IMR-90 (cell line): ENCODE results near the gene CATSPER1. TPM values are rescaled to one million over a fixed set of nuclear protein-coding genes. Genes with fewer than 3 reads are reported as not detected.

Source experiments
- ATAC-seq: fragments of 200-7000 bp; cut with Tn5 transposase; 2 replicates; pipeline ENCODE4 v1.9.1; 2020; ENCODE audit warnings: low read depth, mild to moderate bottlenecking, moderate library complexity
- BruUV-seq: library from RNA; stranded (reverse); fragments of 400-500 nt; replicated peaks from 2 replicates; lab custom pipeline; 2021; lab: Mats Ljungman, UMichigan
- CTCF ChIA-PET: fragments of 300-600 bp; formaldehyde crosslinking; extraction: SDS; loops from one replicate; lab custom pipeline; 2021; ENCODE audit warnings: antibody characterized with exemption; lab: Yijun Ruan, JAX
- POLR2A ChIA-PET: fragments of 300-600 bp; sonication (Branson Sonifier 250); formaldehyde crosslinking; loops from one replicate; lab custom pipeline; 2022; ENCODE audit warnings: antibody characterized with exemption; ENCODE audit not compliant: unreplicated experiment; lab: Charles Lee
- DNase-seq: peaks from one replicate; pipeline ENCODE4 v3.0.0; 2013
- H2AFZ ChIP-seq: replicated peaks from 2 replicates; pipeline ENCODE3; 2013; ENCODE audit warnings: low read length, mild to moderate bottlenecking; ENCODE audit not compliant: poor library complexity
- H2AK5ac ChIP-seq: 2 replicates; pipeline ENCODE4 v1.6.1; 2013; ENCODE audit warnings: low read depth, low read length, inconsistent platforms
- H2AK9ac ChIP-seq: replicated peaks from 2 replicates; pipeline ENCODE3; 2013; ENCODE audit warnings: mild to moderate bottlenecking, low read depth, low read length, moderate library complexity; ENCODE audit not compliant: poor library complexity
- H2BK120ac ChIP-seq: 2 replicates; pipeline ENCODE4 v1.6.1; 2013; ENCODE audit warnings: low read depth, low read length, inconsistent platforms
- H2BK15ac ChIP-seq: 3 replicates; pipeline ENCODE4 v1.6.1; 2013; ENCODE audit warnings: low read depth, low read length, inconsistent platforms
- H2BK20ac ChIP-seq: 2 replicates; pipeline ENCODE4 v1.6.1; 2013; ENCODE audit warnings: low read depth, mild to moderate bottlenecking, inconsistent platforms, low read length, moderate library complexity
- H2BK5ac ChIP-seq: 2 replicates; pipeline ENCODE4 v1.6.1; 2013; ENCODE audit warnings: mild to moderate bottlenecking, low read depth, low read length, inconsistent platforms; ENCODE audit not compliant: poor library complexity, severe bottlenecking
- H3K14ac ChIP-seq: replicated peaks from 2 replicates; pipeline ENCODE4 v1.6.1; 2013; ENCODE audit warnings: low read depth, low read length, inconsistent platforms
- H3K18ac ChIP-seq: 2 replicates; pipeline ENCODE4 v1.6.1; 2013; ENCODE audit warnings: low read depth, low read length, control low read depth
- H3K23ac ChIP-seq: 2 replicates; pipeline ENCODE4 v1.6.1; 2013; ENCODE audit warnings: low read depth, low read length, inconsistent platforms
- H3K27ac ChIP-seq: 2 replicates; pipeline ENCODE4 v1.5.1; 2013; ENCODE audit warnings: mild to moderate bottlenecking, control low read depth, low read length; ENCODE audit not compliant: insufficient read depth
- H3K27me3 ChIP-seq: 2 replicates; pipeline ENCODE4 v1.6.1; 2013; ENCODE audit warnings: low read length; ENCODE audit not compliant: control insufficient read depth, insufficient read depth
- H3K36me3 ChIP-seq: 2 replicates; pipeline ENCODE4 v1.6.1; 2013; ENCODE audit warnings: low read length, mixed read lengths; ENCODE audit not compliant: control insufficient read depth, insufficient read depth
- H3K4ac ChIP-seq: 2 replicates; pipeline ENCODE4 v1.6.1; 2013; ENCODE audit warnings: low read depth, low read length, inconsistent platforms
- H3K4me1 ChIP-seq: 2 replicates; pipeline ENCODE4 v1.6.1; 2013; ENCODE audit warnings: low read length, mixed read lengths; ENCODE audit not compliant: control insufficient read depth, insufficient read depth
- H3K4me2 ChIP-seq: 2 replicates; pipeline ENCODE4 v1.6.1; 2013; ENCODE audit warnings: low read depth, mild to moderate bottlenecking, control low read depth, low read length, moderate library complexity
- H3K4me3 ChIP-seq: 2 replicates; pipeline ENCODE4 v1.5.1; 2013; ENCODE audit warnings: low read depth, mild to moderate bottlenecking, control low read depth, low read length, moderate library complexity; ENCODE audit not compliant: insufficient read depth
- H3K56ac ChIP-seq: 2 replicates; pipeline ENCODE4 v1.6.1; 2013; ENCODE audit warnings: low read length, inconsistent platforms; ENCODE audit not compliant: insufficient read depth; ENCODE audit errors: extremely low read depth
- H3K79me1 ChIP-seq, 2 experiments: 2 replicates each; pipeline ENCODE4 v1.6.1; 2013; ENCODE audit warnings: low read length in 2 of 2, inconsistent platforms in 1 of 2, low read depth in 1 of 2
- H3K9ac ChIP-seq: 2 replicates; pipeline ENCODE4 v1.6.1; 2013; ENCODE audit warnings: low read depth, low read length, control low read depth
- H3K9me1 ChIP-seq: 2 replicates; pipeline ENCODE4 v1.6.1; 2013; ENCODE audit warnings: low read length, inconsistent platforms; ENCODE audit not compliant: insufficient read depth
- H3K9me3 ChIP-seq: 2 replicates; pipeline ENCODE4 v1.6.1; 2013; ENCODE audit warnings: low read length; ENCODE audit not compliant: control insufficient read depth, insufficient read depth
- H4K20me1 ChIP-seq: 2 replicates; pipeline ENCODE4 v1.6.1; 2013; ENCODE audit warnings: low read length, inconsistent platforms; ENCODE audit not compliant: insufficient read depth
- H4K5ac ChIP-seq: 2 replicates; pipeline ENCODE4 v1.6.1; 2013; ENCODE audit warnings: mild to moderate bottlenecking, low read depth, low read length, control low read depth
- H4K8ac ChIP-seq, 2 experiments: 2 replicates each; pipeline ENCODE4 v1.6.1; 2013; ENCODE audit warnings: low read depth in 2 of 2, low read length in 2 of 2, control low read depth in 1 of 2, inconsistent platforms in 1 of 2
- H4K91ac ChIP-seq: 2 replicates; pipeline ENCODE4 v1.6.1; 2013; ENCODE audit warnings: low read depth, low read length, inconsistent platforms; ENCODE audit not compliant: insufficient read depth
- BHLHE40 ChIP-seq: fragments of 150-350 bp; IDR thresholded peaks from 2 replicates; pipeline ENCODE4 v1.6.1; 2016; ENCODE audit warnings: mild to moderate bottlenecking, low read depth, low read length
- CHD1 ChIP-seq: IDR thresholded peaks from 2 replicates; pipeline ENCODE4 v1.6.1; 2012; ENCODE audit warnings: low read depth, low read length, improper control_type of control experiment
- ELK1 ChIP-seq: fragments of 150-350 bp; IDR thresholded peaks from 2 replicates; pipeline ENCODE4 v1.6.1; 2016; ENCODE audit warnings: low read depth, mild to moderate bottlenecking, low read length, moderate library complexity, borderline replicate concordance
- FOS ChIP-seq: fragments of 150-350 bp; IDR thresholded peaks from 2 replicates; pipeline ENCODE4 v1.6.1; 2016; ENCODE audit warnings: low read depth, low read length
- MAFK ChIP-seq: IDR thresholded peaks from 2 replicates; pipeline ENCODE4 v1.6.1; 2012; ENCODE audit warnings: low read depth, low read length, improper control_type of control experiment
- MAZ ChIP-seq: IDR thresholded peaks from 2 replicates; pipeline ENCODE4 v1.6.1; 2012; ENCODE audit warnings: low read depth, mild to moderate bottlenecking, low read length, improper control_type of control experiment, moderate library complexity, borderline replicate concordance
- MXI1 ChIP-seq: IDR thresholded peaks from 2 replicates; pipeline ENCODE4 v1.6.1; 2012; ENCODE audit warnings: low read depth, mild to moderate bottlenecking, low read length, moderate library complexity, borderline replicate concordance
- NFE2L2 ChIP-seq: fragments of 150-350 bp; IDR thresholded peaks from 2 replicates; pipeline ENCODE4 v1.6.1; 2016; ENCODE audit warnings: low read depth, mild to moderate bottlenecking, low read length
- POLR2A ChIP-seq: IDR thresholded peaks from 2 replicates; pipeline ENCODE4 v1.6.1; 2012; ENCODE audit warnings: mild to moderate bottlenecking, low read depth, low read length
- RAD21 ChIP-seq: IDR thresholded peaks from 2 replicates; pipeline ENCODE4 v1.6.1; 2012; ENCODE audit warnings: low read length, improper control_type of control experiment
- RCOR1 ChIP-seq: IDR thresholded peaks from 2 replicates; pipeline ENCODE4 v1.6.1; 2012; ENCODE audit warnings: mild to moderate bottlenecking, low read length, improper control_type of control experiment; ENCODE audit not compliant: insufficient replicate concordance
- RFX5 ChIP-seq: IDR thresholded peaks from 2 replicates; pipeline ENCODE4 v1.8.0; 2012; ENCODE audit warnings: low read depth, mild to moderate bottlenecking, low read length, moderate library complexity
- SMC3 ChIP-seq: fragments of 150-350 bp; IDR thresholded peaks from 2 replicates; pipeline ENCODE4 v1.6.1; 2016; ENCODE audit warnings: low read depth, mild to moderate bottlenecking, antibody characterized with exemption, low read length, moderate library complexity
- USF2 ChIP-seq: fragments of 150-350 bp; IDR thresholded peaks from 2 replicates; pipeline ENCODE4 v1.6.1; 2017; ENCODE audit warnings: mild to moderate bottlenecking, antibody characterized with exemption, low read length, low read depth
- WGBS, 2 experiments: methylation state at CpG; one replicate each; pipeline versions ENCODE4 v1.1.5 to v1.1.7; 2013; ENCODE audit warnings: missing lambda C conversion rate in 2 of 2; ENCODE audit not compliant: insufficient read length in 1 of 2; ENCODE audit errors: extremely low coverage in 2 of 2; 5-methylcytosine and 5-hydroxymethylcytosine counted together
- dilution Hi-C: fragments of 300-500 bp; cut with HindIII; formaldehyde crosslinking; loops from one replicate; pipeline ENCODE4 v1.14.3; 2018; ENCODE audit warnings: low sequenced_read_pairs; ENCODE audit not compliant: unreplicated experiment
- in situ Hi-C: fragments of 300-500 bp; cut with MboI; formaldehyde crosslinking; loops from 3 replicates; pipeline ENCODE4 v1.14.3; 2019; ENCODE audit warnings: low sequenced_read_pairs, inconsistent platforms, mixed read lengths
- intact Hi-C: fragments of 100-400 bp; cut with micrococcal nuclease; formaldehyde crosslinking; loops from 2 replicates; pipeline ENCODE4 v1.10.0; 2022
- polyA plus RNA-seq, 3 experiments: library from polyadenylated mRNA; depleted of rRNA; stranded (reverse); fragments of >200 nt; gene quantifications; 2 replicates each; pipeline ENCODE4 v1.2.3, GENCODE V29; 2012; ENCODE audit warnings: low replicate concordance in 1 of 3
- total RNA-seq: library from RNA; depleted of rRNA; stranded (reverse); fragments of >200 nt; gene quantifications from 2 replicates; pipeline ENCODE4 v1.2.3, GENCODE V29; 2012
- TF ChIP-seq, protein P1 (sequence below): conservative IDR thresholded peaks from 2 replicates; pipeline ENCODE4 v1.5.1; 2012; ENCODE audit warnings: mild to moderate bottlenecking, low read depth, low read length, improper control_type of control experiment

Gene CATSPER1
- total and polyA plus RNA-seq, 2 of the 4 experiments (the other 2 are of a cell fraction), result 0.18 to 0.91 TPM

DNA sequence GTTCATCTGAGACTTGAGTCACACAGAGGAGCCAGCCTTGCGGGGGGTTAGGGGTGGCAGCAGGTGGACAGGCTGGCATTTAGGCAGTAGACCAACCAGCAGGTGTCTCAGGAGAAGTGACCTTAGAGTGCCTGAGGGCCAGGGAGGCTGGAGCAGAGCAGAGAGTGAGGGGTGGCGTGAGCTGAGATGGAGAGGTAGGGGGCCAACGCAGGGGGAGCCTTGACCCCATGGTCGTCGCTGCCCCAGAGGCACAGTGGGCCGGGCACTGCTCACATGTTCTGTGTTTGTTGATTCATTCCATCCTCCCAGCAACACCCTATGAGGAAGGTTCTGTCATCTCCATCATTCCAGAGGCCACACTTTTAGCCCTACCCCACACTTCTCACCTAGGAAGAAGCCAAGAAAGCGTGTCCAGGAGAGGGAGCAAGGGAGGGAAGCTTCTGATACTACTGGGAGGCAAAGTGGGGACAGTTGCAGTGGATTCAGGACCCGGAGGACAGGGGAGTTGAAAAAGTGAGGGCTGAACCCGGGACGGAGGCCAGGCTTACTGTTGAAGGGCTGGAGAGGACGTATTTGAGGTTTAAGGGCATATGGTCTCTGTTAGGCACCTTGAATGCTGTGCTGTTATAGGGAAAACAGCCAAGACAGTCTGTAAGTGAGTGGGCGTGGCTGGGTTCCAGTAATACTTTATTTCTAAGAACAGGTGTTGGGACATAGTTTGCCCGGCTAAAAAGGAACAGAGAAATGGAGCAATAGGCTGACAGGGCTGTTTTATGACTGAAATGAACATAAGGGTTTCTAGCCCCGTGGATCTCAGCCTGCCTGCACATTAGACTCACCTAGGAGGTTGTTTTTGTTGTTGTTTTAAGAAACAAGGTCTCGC, 57.4 kb downstream of the CATSPER1 start:
- Histone ChIP-seq H3K4me2 (no peak overlapping the region), H4K8ac (no peak overlapping the region), H3K27ac (no peak overlapping the region), H2AK9ac (no peak overlapping the region), H3K4ac (no peak overlapping the region), H2BK20ac (no peak overlapping the region), H2AFZ (no peak overlapping the region), H4K20me1 (peaks cover 7% of the 10 kb centered on the region; the same call in 1 of the 2 replicates), H3K18ac (no peak overlapping the region), H4K91ac (no peak overlapping the region), H2BK5ac (no peak overlapping the region), H3K14ac (no peak overlapping the region), H3K79me1 (peaks cover 15 to 57% of the 10 kb centered on the region in 2 experiments), H3K4me1 (0 out of 2 replicates have a peak, but pooled peaks cover 2% of the 10 kb centered on the region), H4K5ac (no peak overlapping the region), H3K9ac (no peak overlapping the region), H3K23ac (no peak overlapping the region), H3K9me1 (no peaks in the 10 kb centered on the region), H2BK120ac (no peak overlapping the region), H3K56ac (no peak overlapping the region), H3K36me3 (peaks cover 59% of the 10 kb centered on the region), H3K4me3 (no peak overlapping the region), H2BK15ac (no peak overlapping the region), H3K9me3 (no peaks in the 10 kb centered on the region), H2AK5ac (no peak overlapping the region), H3K27me3 (no peaks in the 10 kb centered on the region)
- CTCF ChIA-PET, result no interaction called here
- no peak for ATAC-seq
- no TSS peak for BruUV-seq
- 91% methylated on average over 5 of the region's 15 CpGs; no CpG with 5 or more reads in 1 of the 2 experiments for WGBS, 2 experiments
- in situ Hi-C loops (no loop called here), intact Hi-C loops (no loop called here), dilution Hi-C loops (no loop called here)
- DNase-seq, result no peak
- POLR2A ChIA-PET, result no interaction called here
- TF ChIP-seq BHLHE40, result no peak
- TF ChIP-seq FOS, result no peak
- no peak for TF ChIP-seq NFE2L2
- no peak for TF ChIP-seq ELK1
- no peak for TF ChIP-seq POLR2A
- no peak for TF ChIP-seq RFX5
- no peak for TF ChIP-seq SMC3
- TF ChIP-seq, protein P1, sequence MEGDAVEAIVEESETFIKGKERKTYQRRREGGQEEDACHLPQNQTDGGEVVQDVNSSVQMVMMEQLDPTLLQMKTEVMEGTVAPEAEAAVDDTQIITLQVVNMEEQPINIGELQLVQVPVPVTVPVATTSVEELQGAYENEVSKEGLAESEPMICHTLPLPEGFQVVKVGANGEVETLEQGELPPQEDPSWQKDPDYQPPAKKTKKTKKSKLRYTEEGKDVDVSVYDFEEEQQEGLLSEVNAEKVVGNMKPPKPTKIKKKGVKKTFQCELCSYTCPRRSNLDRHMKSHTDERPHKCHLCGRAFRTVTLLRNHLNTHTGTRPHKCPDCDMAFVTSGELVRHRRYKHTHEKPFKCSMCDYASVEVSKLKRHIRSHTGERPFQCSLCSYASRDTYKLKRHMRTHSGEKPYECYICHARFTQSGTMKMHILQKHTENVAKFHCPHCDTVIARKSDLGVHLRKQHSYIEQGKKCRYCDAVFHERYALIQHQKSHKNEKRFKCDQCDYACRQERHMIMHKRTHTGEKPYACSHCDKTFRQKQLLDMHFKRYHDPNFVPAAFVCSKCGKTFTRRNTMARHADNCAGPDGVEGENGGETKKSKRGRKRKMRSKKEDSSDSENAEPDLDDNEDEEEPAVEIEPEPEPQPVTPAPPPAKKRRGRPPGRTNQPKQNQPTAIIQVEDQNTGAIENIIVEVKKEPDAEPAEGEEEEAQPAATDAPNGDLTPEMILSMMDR, result no peak
- no peak for TF ChIP-seq MXI1
- TF ChIP-seq RAD21, result no peak
- no peak for TF ChIP-seq USF2
- no peak for TF ChIP-seq MAFK
- TF ChIP-seq CHD1, result no peak
- no peak for TF ChIP-seq RCOR1
- no peak for TF ChIP-seq MAZ
